Cardiac fibroblast (primary cell): Measurements from ENCODE around the gene ADAMTSL3.

Experiments
- DNase-seq, 2 donors: peaks; one replicate each; pipeline versions ENCODE4 v3.0.0 to v3.0.0-alpha.2; 2010; ENCODE audit warnings: low read depth in 2 of 2
- H3K4me3 ChIP-seq, 2 donors: replicated peaks in 1 of 2; 1 replicate in 1 of 2; 2 replicates in 1 of 2; pipeline ENCODE4 v1.5.1; 2011; ENCODE audit warnings: low read depth in 2 of 2, low read length in 2 of 2, mild to moderate bottlenecking in 2 of 2, moderate library complexity in 1 of 2
- TF ChIP-seq, protein P1 (sequence below): IDR thresholded peaks from one replicate; pipeline ENCODE4 v1.5.1; 2011; ENCODE audit warnings: low read depth, mild to moderate bottlenecking, low read length, inconsistent platforms

The ADAMTSL3 gene

DNA sequence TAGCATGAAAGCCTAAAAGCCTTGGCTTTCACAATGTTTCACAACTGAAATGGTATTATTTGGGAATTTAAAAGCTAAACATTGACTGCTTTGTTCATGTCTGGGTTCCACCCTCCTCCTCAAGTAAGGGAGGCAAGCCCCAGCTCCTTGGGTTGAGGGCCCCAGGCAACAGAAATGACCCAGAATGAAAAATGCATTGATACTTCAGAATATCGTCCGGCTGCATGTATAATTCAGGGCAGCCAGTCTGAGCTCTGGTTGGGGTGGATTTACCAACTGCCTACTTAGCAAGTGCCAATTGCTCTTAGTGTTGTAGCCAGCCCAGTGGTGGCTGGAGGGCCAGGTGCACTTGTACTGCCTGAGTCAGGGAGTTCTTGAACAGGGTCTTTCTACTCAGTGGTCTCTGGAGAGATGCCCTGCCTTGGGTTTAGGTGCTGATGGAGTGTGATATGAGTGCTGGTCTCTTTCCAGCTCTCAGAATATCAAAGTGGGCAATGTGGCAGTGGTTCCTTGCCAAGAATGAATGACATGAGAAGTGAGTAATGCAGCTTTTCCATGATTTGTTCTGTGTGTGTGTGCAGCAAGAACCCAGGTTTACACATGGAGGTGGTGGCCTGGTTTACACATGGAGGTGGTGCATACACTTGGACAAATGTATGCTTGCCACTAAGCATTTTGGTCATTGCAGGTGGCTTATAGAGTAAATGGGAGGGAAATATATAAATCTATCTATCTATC is 40.9 kb upstream of the ADAMTSL3 start:
- no peak overlapping the region for H3K4me3 ChIP-seq
- no peak for DNase-seq
- TF ChIP-seq, protein P1, sequence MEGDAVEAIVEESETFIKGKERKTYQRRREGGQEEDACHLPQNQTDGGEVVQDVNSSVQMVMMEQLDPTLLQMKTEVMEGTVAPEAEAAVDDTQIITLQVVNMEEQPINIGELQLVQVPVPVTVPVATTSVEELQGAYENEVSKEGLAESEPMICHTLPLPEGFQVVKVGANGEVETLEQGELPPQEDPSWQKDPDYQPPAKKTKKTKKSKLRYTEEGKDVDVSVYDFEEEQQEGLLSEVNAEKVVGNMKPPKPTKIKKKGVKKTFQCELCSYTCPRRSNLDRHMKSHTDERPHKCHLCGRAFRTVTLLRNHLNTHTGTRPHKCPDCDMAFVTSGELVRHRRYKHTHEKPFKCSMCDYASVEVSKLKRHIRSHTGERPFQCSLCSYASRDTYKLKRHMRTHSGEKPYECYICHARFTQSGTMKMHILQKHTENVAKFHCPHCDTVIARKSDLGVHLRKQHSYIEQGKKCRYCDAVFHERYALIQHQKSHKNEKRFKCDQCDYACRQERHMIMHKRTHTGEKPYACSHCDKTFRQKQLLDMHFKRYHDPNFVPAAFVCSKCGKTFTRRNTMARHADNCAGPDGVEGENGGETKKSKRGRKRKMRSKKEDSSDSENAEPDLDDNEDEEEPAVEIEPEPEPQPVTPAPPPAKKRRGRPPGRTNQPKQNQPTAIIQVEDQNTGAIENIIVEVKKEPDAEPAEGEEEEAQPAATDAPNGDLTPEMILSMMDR: no peak

DNA sequence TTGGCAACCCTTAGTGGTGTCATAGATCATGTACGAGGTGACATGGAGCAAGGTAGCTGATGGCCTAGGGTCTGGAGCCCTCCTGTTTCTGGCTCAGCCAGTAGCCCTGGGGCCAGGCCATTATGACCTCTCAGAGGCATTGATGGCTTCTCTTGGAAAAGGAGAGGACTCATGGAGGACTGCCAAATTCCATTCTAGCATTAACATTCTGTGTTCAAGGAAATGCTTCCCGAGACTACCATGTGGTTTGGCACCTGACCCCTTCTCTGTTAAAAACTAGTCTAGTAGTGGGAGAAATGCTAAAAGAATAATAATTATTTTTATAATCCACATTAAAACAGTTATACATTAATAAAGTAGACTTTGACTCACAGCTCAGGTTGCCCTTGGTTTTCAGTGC is 40.2 kb upstream of the ADAMTSL3 start:
- TF ChIP-seq, protein P1: no peak
- DNase-seq: peak in 1 of 2 donors; percentile 25
- no peak overlapping the region for H3K4me3 ChIP-seq

DNA sequence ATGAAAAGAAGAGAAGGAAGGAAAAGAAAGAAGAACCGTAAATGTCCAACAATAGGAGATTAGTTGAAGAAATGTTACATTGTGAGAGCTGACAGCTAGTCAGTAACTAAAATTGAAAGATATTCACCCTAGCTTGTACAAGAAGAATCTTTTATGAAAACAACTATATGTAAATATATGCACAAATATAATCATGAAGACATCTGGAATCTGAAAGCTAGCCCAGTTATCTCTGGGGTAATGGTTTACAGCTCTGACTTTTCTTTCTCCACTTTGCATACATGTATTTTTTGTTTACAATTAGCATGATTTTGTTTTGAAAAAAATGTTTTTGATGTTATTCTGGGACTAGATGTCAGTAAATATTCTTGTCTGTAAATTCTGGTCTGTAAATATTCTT is 37.1 kb upstream of the ADAMTSL3 start:
- no peak for DNase-seq
- TF ChIP-seq, protein P1: no peak
- H3K4me3 ChIP-seq: no peak overlapping the region

- peak; percentile 11 to 30 for DNase-seq
- TF ChIP-seq, protein P1: no peak
- H3K4me3 ChIP-seq: no peak overlapping the region
Measured at GRCh38 chr15:83626171-83626802, 27.6 kb upstream of the ADAMTSL3 start.

GRCh38 chr15:83631534-83631933 is 22.4 kb upstream of the ADAMTSL3 start:
- DNase-seq: no peak
- TF ChIP-seq, protein P1: no peak
- H3K4me3 ChIP-seq: no peak overlapping the region

DNA sequence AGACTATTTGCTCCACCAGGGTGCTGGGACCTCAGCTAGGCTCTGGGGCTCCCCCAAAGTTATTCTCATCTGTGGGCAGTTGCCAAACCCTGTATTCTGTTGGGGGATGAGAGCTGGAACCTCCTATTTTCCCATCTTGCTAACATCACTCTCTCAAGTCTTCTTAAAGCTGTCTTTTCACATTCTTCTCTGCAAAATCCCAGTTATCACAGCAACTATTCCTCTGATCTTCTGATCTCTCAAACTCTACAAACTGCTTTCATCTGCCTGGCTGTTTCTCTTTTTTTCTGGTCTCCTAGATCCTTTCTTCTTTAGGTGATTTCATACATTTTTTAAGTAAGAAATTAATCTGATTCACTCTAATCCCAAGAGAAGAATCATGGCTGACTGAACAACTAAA is 10.7 kb upstream of the ADAMTSL3 start:
- TF ChIP-seq, protein P1: no peak
- DNase-seq: no peak
- no peak overlapping the region for H3K4me3 ChIP-seq

DNA sequence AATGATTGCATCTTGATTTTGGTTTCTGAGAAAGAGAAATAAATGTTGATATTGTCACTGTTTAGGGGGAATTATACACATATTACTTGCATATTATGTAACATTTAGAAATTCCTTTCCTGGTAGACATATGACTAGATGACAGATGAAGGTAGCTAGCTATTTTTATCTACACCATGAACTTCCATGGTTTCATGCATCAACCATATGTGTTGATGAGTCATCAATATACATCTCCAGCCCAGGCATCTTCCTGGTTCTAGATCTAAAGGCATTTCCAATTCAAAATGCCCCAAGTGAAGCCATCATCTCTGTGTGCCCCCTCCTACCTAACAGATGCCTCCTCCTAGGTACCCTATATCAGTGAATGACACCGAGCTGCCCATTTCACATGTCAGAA is 9.5 kb upstream of the ADAMTSL3 start:
- H3K4me3 ChIP-seq: no peak overlapping the region
- no peak for DNase-seq
- TF ChIP-seq, protein P1: no peak
